ES-I3 (cell line): ENCODE results near the gene CNGA1.

ENCODE experiments used
- H3K36me3 ChIP-seq: 2 replicates; pipeline ENCODE4 v1.6.1; 2013; ENCODE audit warnings: mild to moderate bottlenecking, low read length, control low read depth, moderate library complexity; ENCODE audit not compliant: insufficient read depth
- H3K4me1 ChIP-seq: 2 replicates; pipeline ENCODE4 v1.6.1; 2013; ENCODE audit warnings: mild to moderate bottlenecking, control low read depth, low read length; ENCODE audit not compliant: insufficient read depth
- H3K9ac ChIP-seq: 2 replicates; pipeline ENCODE4 v1.6.1; 2013; ENCODE audit warnings: low read depth, mild to moderate bottlenecking, low read length, moderate library complexity
- H3K9me3 ChIP-seq: 2 replicates; pipeline ENCODE4 v1.6.1; 2013; ENCODE audit warnings: mild to moderate bottlenecking, low read length, moderate library complexity; ENCODE audit not compliant: control insufficient read depth, insufficient read depth

Gene CNGA1

GRCh38 chr4:48016141-48017107 is at the start of gene CNGA1, which contains the start of gene NIPAL1:
Gene CNGA1 (minus strand): TSS chr4:48016681. CDS start chr4:47952689, 63,992 bp downstream.
Gene NIPAL1 (plus strand): TSS chr4:48016772. CDS start chr4:48016840, 68 bp downstream.
- Histone ChIP-seq H3K36me3 (no peaks in the 10 kb centered on the region), H3K9ac (peak within 1 kb of the TSS; percentile 100), H3K4me1 (no peaks in the 10 kb centered on the region), H3K9me3 (no peaks in the 10 kb centered on the region; the same call in none of the 2 replicates)

GRCh38 chr4:48065587-48066052 is 49.1 kb upstream of the CNGA1 start:
- H3K4me1 ChIP-seq = no peaks in the 10 kb centered on the region
- H3K36me3 ChIP-seq = no peaks in the 10 kb centered on the region; the same call in 1 of the 2 replicates
- no peak overlapping the region for H3K9ac ChIP-seq
- no peaks in the 10 kb centered on the region for H3K9me3 ChIP-seq

- H3K36me3 ChIP-seq = no peaks in the 10 kb centered on the region
- no peaks in the 10 kb centered on the region for H3K9me3 ChIP-seq
- no peaks in the 10 kb centered on the region for H3K4me1 ChIP-seq
- H3K9ac ChIP-seq = no peak overlapping the region
Measured at GRCh38 chr4:48064349-48064748, 47.9 kb upstream of the CNGA1 start.

DNA sequence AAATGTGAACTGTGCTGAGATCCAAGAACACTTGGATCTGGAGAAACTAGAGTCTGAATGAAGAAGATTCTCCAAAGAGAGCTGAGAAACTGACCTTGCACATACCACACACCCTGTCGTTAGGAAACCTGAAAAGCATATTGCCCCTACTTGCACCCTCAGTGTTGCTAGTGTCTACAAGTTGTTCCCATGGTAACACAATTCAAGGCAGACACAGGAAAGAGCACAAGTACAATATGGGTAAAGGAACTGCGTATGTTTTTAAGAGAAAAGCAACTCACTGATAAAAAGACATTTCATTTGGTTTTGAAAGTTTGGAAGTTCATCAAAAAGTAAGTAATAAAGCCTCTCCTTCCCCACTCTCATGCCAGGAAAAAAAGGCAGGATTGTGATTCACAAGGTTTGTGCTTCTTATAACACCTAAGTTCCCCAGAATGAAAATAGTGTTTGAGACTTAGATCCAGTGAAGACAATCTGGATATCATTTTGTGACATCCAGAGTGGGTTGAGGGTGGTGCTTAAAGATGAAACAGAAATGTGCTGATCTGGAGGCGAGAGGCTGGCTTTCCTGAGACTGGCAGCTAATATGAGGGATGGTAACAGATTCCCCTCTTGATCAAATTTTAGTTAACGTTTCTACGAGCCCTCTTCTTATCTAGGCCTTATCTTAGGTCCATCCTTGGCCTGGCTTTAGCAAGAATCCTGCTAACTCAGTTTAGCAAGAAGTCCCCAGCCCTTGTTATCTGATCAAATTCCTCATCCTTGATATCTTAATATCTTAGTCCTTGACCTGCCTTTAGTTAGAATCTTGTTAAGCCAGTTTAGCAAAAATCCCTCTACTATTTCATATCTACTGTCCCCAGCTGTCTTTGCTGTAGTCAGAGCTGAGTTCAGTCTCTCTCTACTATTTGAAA is 42.4 kb upstream of the CNGA1 start:
- Histone ChIP-seq H3K36me3 (no peaks in the 10 kb centered on the region), H3K9me3 (no peaks in the 10 kb centered on the region), H3K9ac (no peak overlapping the region), H3K4me1 (no peaks in the 10 kb centered on the region)

- no peaks in the 10 kb centered on the region for H3K9me3 ChIP-seq
- H3K36me3 ChIP-seq = no peaks in the 10 kb centered on the region
- no peaks in the 10 kb centered on the region for H3K4me1 ChIP-seq
- no peak overlapping the region for H3K9ac ChIP-seq
Measured at GRCh38 chr4:48051078-48051477, 34.6 kb upstream of the CNGA1 start.

DNA sequence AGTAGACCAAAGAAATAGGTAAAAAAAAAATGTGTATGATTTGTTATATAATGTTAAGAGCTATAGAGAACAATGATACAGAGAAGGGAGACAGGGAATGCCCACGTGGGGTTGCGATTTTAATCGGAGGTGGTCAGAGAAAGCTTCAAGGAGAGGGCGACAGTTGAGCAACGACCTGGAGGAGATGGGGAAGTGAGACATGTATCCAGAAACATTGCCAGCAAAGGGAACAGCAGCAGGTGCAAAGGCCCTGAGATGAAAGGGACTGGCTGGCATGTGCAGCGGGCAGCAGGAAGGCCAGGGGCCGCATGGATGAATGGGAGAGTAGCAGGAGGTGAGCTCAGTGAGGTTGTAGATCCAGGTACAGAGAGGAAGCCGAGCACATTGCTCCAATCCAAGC is 33.0 kb upstream of the CNGA1 start:
- Histone ChIP-seq H3K9ac (no peak overlapping the region), H3K9me3 (no peaks in the 10 kb centered on the region), H3K4me1 (no peaks in the 10 kb centered on the region), H3K36me3 (no peaks in the 10 kb centered on the region)

- H3K9me3 ChIP-seq = no peaks in the 10 kb centered on the region
- H3K4me1 ChIP-seq = no peaks in the 10 kb centered on the region
- H3K36me3 ChIP-seq = no peaks in the 10 kb centered on the region
- no peak overlapping the region for H3K9ac ChIP-seq
Measured at GRCh38 chr4:48047896-48048295, 31.4 kb upstream of the CNGA1 start.

DNA sequence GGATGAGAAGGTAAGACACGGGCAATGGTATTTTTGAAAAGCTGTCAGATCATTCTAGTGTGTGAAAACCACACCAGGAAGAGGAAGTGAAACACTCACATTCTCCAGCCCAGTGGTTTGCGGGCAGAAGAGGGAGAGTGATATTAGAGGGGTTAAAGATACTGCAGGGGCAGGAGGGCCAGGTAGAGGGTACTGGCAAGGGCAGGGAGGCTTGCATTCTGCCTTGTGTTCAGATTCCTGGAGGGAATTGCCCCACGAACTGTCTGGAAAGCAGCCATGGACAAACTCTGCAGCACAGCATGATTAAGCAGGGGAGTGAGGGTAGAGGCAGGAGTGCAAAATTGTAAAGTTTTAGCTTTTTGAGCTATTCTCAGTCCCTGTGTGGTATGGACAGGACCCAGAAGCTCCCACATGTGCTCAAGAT is 31.0 kb upstream of the CNGA1 start:
- Histone ChIP-seq H3K9ac (no peak overlapping the region), H3K4me1 (no peaks in the 10 kb centered on the region)

DNA sequence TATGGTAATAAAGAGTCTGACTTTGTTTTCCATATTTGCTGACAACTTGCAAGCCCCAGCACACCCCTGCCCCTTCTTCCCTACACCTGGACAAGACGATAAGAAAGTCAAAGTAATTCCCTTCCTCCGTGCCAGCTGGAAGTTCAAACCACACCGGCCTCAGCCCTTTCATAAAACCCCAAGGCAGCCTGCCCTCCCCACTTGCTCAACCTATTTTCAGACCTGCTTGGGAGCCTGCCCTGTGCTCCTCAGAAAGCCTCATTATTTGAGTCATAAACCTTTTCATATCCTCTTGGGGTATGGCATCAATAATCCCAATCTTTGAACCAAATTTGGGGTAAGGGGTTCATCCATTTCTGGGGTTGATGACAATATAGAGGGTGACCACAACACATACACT is 29.6 kb upstream of the CNGA1 start:
- H3K4me1 ChIP-seq = no peaks in the 10 kb centered on the region

More for the DNA sequence above, 31.0 kb upstream of the CNGA1 start:
- no peaks in the 10 kb centered on the region for H3K36me3 ChIP-seq
- no peaks in the 10 kb centered on the region for H3K9me3 ChIP-seq

GRCh38 chr4:48044298-48044697 is 27.8 kb upstream of the CNGA1 start:
- H3K9ac ChIP-seq = no peak overlapping the region
- H3K9me3 ChIP-seq = no peaks in the 10 kb centered on the region
- H3K4me1 ChIP-seq = no peaks in the 10 kb centered on the region
- no peaks in the 10 kb centered on the region for H3K36me3 ChIP-seq

More for the DNA sequence above, 29.6 kb upstream of the CNGA1 start:
- Histone ChIP-seq H3K36me3 (no peaks in the 10 kb centered on the region), H3K9me3 (no peaks in the 10 kb centered on the region), H3K9ac (no peak overlapping the region)

DNA sequence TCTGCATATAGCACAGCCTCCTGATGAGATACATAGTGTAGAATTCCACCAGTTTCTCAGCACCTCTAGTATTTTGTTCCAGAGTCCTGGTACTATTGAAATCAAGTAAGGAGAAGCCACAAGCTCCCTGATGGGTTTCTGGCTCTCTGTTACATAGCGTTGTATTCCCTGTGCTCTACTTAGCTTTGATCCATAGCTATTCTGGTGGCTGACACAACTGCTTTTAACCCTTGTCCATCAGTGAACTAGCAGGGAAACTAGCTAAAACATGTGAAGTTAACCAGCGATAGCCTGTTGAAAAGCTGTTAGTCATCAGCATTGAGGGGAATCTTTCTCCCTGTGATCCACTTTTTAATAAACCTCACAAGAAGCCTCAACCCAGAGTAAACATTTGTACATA is 27.0 kb upstream of the CNGA1 start:
- H3K9me3 ChIP-seq = no peaks in the 10 kb centered on the region
- H3K4me1 ChIP-seq = no peaks in the 10 kb centered on the region
- H3K36me3 ChIP-seq = no peaks in the 10 kb centered on the region
- H3K9ac ChIP-seq = no peak overlapping the region

DNA sequence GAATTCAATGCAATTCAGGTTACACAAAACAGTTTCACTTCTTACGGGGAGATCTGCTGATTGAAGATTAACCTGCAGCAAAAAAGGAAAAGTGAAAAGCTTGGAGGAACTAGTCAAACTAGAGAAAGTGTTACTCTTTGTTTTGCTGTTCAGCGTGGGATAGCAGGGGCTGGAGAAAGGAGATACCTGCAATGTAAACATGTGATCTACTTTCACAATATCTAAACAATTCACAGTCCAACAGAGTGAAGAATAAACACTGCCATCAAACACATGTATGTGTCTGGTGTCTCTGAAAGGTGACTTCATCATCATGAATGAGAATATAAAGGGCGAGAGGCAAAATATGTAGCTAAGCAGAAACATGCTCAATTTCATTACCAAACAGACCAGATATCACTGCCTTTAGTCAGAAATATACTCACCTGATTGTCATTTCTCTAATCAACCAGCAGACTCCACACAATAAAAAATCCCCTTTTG is 26.5 kb upstream of the CNGA1 start:
- no peaks in the 10 kb centered on the region for H3K36me3 ChIP-seq
- no peaks in the 10 kb centered on the region for H3K9me3 ChIP-seq
- no peaks in the 10 kb centered on the region for H3K4me1 ChIP-seq
- H3K9ac ChIP-seq = no peak overlapping the region

DNA sequence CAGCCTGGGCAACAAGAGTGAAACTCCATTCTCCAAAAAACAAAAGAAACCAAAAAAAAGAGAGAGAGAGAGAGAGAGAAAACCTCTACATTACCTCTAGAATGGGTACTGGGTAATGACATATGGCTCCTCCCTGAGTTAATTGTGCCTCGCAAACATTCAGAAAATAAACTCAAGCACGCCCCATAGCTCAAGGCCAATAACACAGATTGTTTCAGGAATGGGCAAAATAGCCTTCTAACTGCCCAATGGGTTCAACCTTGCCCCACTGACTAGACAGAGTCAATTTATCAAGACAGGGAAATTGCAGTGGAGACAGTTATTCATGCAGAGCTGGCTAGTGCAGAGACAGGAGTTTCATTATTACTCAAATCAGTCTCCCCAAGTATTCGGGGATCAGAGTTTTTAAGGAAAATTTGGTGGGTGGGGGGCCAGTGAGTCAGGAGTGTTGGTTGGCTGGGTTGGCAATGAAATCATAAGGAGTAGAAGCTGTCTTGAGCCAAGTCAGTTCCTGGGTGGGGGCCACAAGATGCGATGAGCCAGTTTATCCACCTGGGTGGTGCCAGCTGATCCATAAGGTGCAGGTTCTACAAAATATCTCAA is 25.2 kb upstream of the CNGA1 start:
- Histone ChIP-seq H3K36me3 (no peaks in the 10 kb centered on the region), H3K4me1 (no peaks in the 10 kb centered on the region), H3K9ac (no peak overlapping the region), H3K9me3 (no peaks in the 10 kb centered on the region)

GRCh38 chr4:48039561-48039960 is 23.1 kb upstream of the CNGA1 start:
- no peaks in the 10 kb centered on the region for H3K9me3 ChIP-seq
- no peaks in the 10 kb centered on the region for H3K4me1 ChIP-seq
- no peak overlapping the region for H3K9ac ChIP-seq
- no peaks in the 10 kb centered on the region for H3K36me3 ChIP-seq
